K562 (cell line): ENCODE measurements around the gene AKNA. TPM values are rescaled to one million over a fixed set of nuclear protein-coding genes. Genes with fewer than 3 reads are reported as not detected.

Source experiments
- ATAC-seq: fragments of 200-7000 bp; cut with Tn5 transposase; 3 replicates; pipeline ENCODE4 v1.9.1; 2020; ENCODE audit warnings: moderate library complexity
- BruUV-seq: library from RNA; stranded (reverse); fragments of 400-500 nt; replicated peaks from 2 replicates; lab custom pipeline; 2021; lab: Mats Ljungman, UMichigan
- CTCF ChIA-PET: fragments of 300-600 bp; formaldehyde crosslinking; extraction: SDS; loops from one replicate; lab custom pipeline; 2021; ENCODE audit warnings: low intra/inter-chr PET ratio; lab: Yijun Ruan, JAX
- POLR2A ChIA-PET: fragments of 300-600, 350-650 bp; sonication (Branson Sonifier 250); formaldehyde crosslinking; extraction: SDS; loops from one replicate; lab custom pipeline; 2021; ENCODE audit warnings: antibody characterized with exemption, inconsistent platforms; lab: Yijun Ruan, JAX
- DNase-seq, 4 experiments: peaks; one replicate each; pipeline versions ENCODE4 v3.0.0 to v3.0.0-alpha.2; 2011 to 2018; ENCODE audit warnings: low spot score in 3 of 4, mixed read lengths in 3 of 4; ENCODE audit errors: extremely low read depth in 1 of 4
- FAIRE-seq: peaks from 2 replicates; lab custom pipeline; 2011; peaks lifted over from hg19 to GRCh38; lab: Jason Lieb, UNC
- H2AFZ ChIP-seq: 2 replicates; pipeline ENCODE4 v1.6.0; 2011; ENCODE audit warnings: low read depth, low read length, control low read depth, inconsistent platforms
- H3K27ac ChIP-seq: fragments of 200-600 bp; 3 replicates; pipeline ENCODE4 v1.8.0; 2011; ENCODE audit warnings: low read depth, mild to moderate bottlenecking, control low read depth, inconsistent platforms, low read length, moderate library complexity, mixed read lengths; ENCODE audit errors: extremely low read depth
- H3K27me3 ChIP-seq, 2 experiments: fragments of 300-600 bp in 1 of 2; 2 replicates in 1 of 2; 3 replicates in 1 of 2; pipeline versions ENCODE4 v1.6.0 to v1.8.0; 2011; ENCODE audit warnings: inconsistent platforms in 2 of 2, low read length in 2 of 2, mild to moderate bottlenecking in 1 of 2, mixed read lengths in 1 of 2, moderate library complexity in 1 of 2; ENCODE audit not compliant: control insufficient read depth in 2 of 2, insufficient read depth in 2 of 2
- H3K36me3 ChIP-seq: fragments of 300-600 bp; 3 replicates; pipeline ENCODE4 v1.8.0; 2011; ENCODE audit warnings: mild to moderate bottlenecking, low read length, inconsistent platforms; ENCODE audit not compliant: control insufficient read depth, insufficient read depth
- H3K4me1 ChIP-seq, 2 experiments: fragments of 200-600 bp in 1 of 2; replicated peaks in 1 of 2; 2 replicates in 1 of 2; 3 replicates in 1 of 2; pipeline versions ENCODE4 v1.5.1 to v1.8.0; 2011; ENCODE audit warnings: inconsistent platforms in 2 of 2, low read length in 2 of 2, mild to moderate bottlenecking in 1 of 2, mixed read lengths in 1 of 2, moderate library complexity in 1 of 2; ENCODE audit not compliant: control insufficient read depth in 2 of 2, insufficient read depth in 2 of 2
- H3K4me2 ChIP-seq: 2 replicates; pipeline ENCODE4 v1.6.1; 2011; ENCODE audit warnings: low read length, control low read depth, inconsistent platforms, mixed read lengths; ENCODE audit not compliant: insufficient read depth
- H3K4me3 ChIP-seq: fragments of 200-600 bp; sonication (generic), shearing (Covaris generic); 2 replicates; pipeline ENCODE4 v1.5.1; 2016; ENCODE audit warnings: control low read depth, inconsistent platforms
- H3K79me2 ChIP-seq: fragments of 200-600 bp; 3 replicates; pipeline ENCODE4 v1.8.0; 2011; ENCODE audit warnings: low read length, inconsistent platforms; ENCODE audit not compliant: control insufficient read depth, insufficient read depth
- H3K9ac ChIP-seq, 2 experiments: 2 replicates each; pipeline versions ENCODE4 v1.6.0 to v1.6.1; 2011; ENCODE audit warnings: low read depth in 2 of 2, low read length in 2 of 2, control low read depth in 1 of 2, inconsistent platforms in 1 of 2, mild to moderate bottlenecking in 1 of 2, mixed read lengths in 1 of 2; ENCODE audit not compliant: insufficient read depth in 1 of 2
- H3K9me1 ChIP-seq: one replicate; pipeline ENCODE4 v1.6.0; 2011; ENCODE audit warnings: inconsistent platforms, mild to moderate bottlenecking, low read length, moderate library complexity; ENCODE audit not compliant: control insufficient read depth, insufficient read depth
- H3K9me3 ChIP-seq: replicated peaks from 2 replicates; pipeline ENCODE4 v1.5.1; 2011; ENCODE audit warnings: low read depth, low read length, inconsistent platforms; ENCODE audit not compliant: control insufficient read depth, insufficient read depth
- H4K20me1 ChIP-seq: replicated peaks from 2 replicates; pipeline ENCODE4 v1.6.1; 2011; ENCODE audit warnings: low read length, inconsistent platforms, mixed read lengths; ENCODE audit not compliant: control insufficient read depth, insufficient read depth
- CCNT2 ChIP-seq: IDR thresholded peaks from 2 replicates; pipeline ENCODE4 v1.6.1; 2011; ENCODE audit warnings: borderline replicate concordance, low read depth, mild to moderate bottlenecking, moderate library complexity, mixed read lengths, low read length; ENCODE audit not compliant: insufficient read length; ENCODE audit errors: extremely low read depth
- EGR1 ChIP-seq: fragments of 450-650 bp; conservative IDR thresholded peaks from 2 replicates; pipeline ENCODE4 v1.6.1; 2017; ENCODE audit warnings: mild to moderate bottlenecking
- ETV5 ChIP-seq: sonication (generic); formaldehyde crosslinking; IDR thresholded peaks from 2 replicates; pipeline ENCODE4 v1.4.0; 2020; ENCODE audit warnings: low read depth, mild to moderate bottlenecking, missing genetic modification reagents
- MECOM ChIP-seq: fragments of 250-450 bp; sonication (Bioruptor Pico); IDR thresholded peaks from 2 replicates; pipeline ENCODE4 v1.8.0; 2022; ENCODE audit warnings: inconsistent platforms
- POLR2A ChIP-seq: fragments of 450-650 bp; conservative IDR thresholded peaks from 2 replicates; pipeline ENCODE4 v1.6.1; 2016
- PYGO2 ChIP-seq: fragments of 450-650 bp; IDR thresholded peaks from 2 replicates; pipeline ENCODE4 v1.6.1; 2016; ENCODE audit warnings: mild to moderate bottlenecking, missing genetic modification characterization, moderate library complexity, missing compliant biosample characterization
- RCOR1 ChIP-seq, 2 experiments: IDR thresholded peaks; 2 replicates each; pipeline ENCODE4 v1.6.1; 2012; ENCODE audit warnings: low read depth in 2 of 2, low read length in 2 of 2, borderline replicate concordance in 1 of 2, improper control_type of control experiment in 1 of 2
- ZNF644 ChIP-seq: fragments of 200-800 bp; sonication (Bioruptor generic); IDR thresholded peaks from 2 replicates; pipeline ENCODE4 v1.6.1; 2016; ENCODE audit warnings: low read depth, missing genetic modification characterization, missing compliant biosample characterization
- ZNF699 ChIP-seq: fragments of 250-450 bp; sonication (Bioruptor Pico); IDR thresholded peaks from 2 replicates; pipeline ENCODE4 v1.8.0; 2021; ENCODE audit warnings: mild to moderate bottlenecking, moderate library complexity; ENCODE audit not compliant: insufficient replicate concordance
- ZNF717 ChIP-seq: fragments of 250-450 bp; sonication (Bioruptor Pico); IDR thresholded peaks from 2 replicates; pipeline ENCODE4 v1.5.0; 2021
- WGBS: fragments of 100-300 bp; shearing (Covaris generic); methylation state at CpG from one replicate; pipeline ENCODE4 v1.1.6; 2016; ENCODE audit warnings: low coverage, mixed read lengths; ENCODE audit not compliant: insufficient coverage; ENCODE audit errors: missing lambda C conversion rate; 5-methylcytosine and 5-hydroxymethylcytosine counted together
- in situ Hi-C: fragments of 300-500 bp; cut with MboI; formaldehyde crosslinking; loops from 4 replicates; pipeline ENCODE4 v1.15.0; 2018; ENCODE audit warnings: inconsistent platforms, mixed read lengths
- intact Hi-C: fragments of 100-400 bp; cut with micrococcal nuclease; formaldehyde crosslinking; loops from 2 replicates; pipeline ENCODE4 v1.14.2; 2022
- polyA plus RNA-seq, 8 experiments: library from polyadenylated mRNA; depleted of rRNA in 4 of 8; stranded (reverse) in 5 of 8; unstranded in 3 of 8; fragments of >200 nt; fragmentation: Nextera tagmentation in 2 of 8; fragmentation: Illumina TruSeq in 1 of 8; extraction: Ambion mirVana in 2 of 8; extraction: Trizol in 1 of 8; gene quantifications; 2 replicates each; pipeline versions ENCODE4 v1.2.1 to v1.2.3, GENCODE V29; 2011 to 2014; ENCODE audit warnings: inconsistent platforms in 1 of 8, missing spikeins in 1 of 8
- total RNA-seq, 7 experiments: library from RNA; depleted of rRNA in 6 of 7; stranded (reverse); fragments of >200 nt in 6 of 7; fragmentation: Illumina TruSeq in 2 of 7; extraction: Trizol in 2 of 7; gene quantifications; 2 replicates each; pipeline versions ENCODE4 v1.2.1 to v1.2.3, GENCODE V29; 2011 to 2021; ENCODE audit warnings: low replicate concordance in 1 of 7
- TF ChIP-seq, protein P1 (sequence below): fragments of 450-650 bp; formaldehyde crosslinking; IDR thresholded peaks from 2 replicates; pipeline ENCODE4 v1.4.0; 2020; ENCODE audit warnings: mild to moderate bottlenecking
- TF ChIP-seq, protein P2 (sequence below): fragments of 450-650 bp; IDR thresholded peaks from 2 replicates; pipeline ENCODE4 v1.7.1; 2018; ENCODE audit warnings: mild to moderate bottlenecking, low read depth; ENCODE audit not compliant: partially characterized antibody

AKNA gene
- total and polyA plus RNA-seq, 9 of the 15 experiments (the other 6 are each of a cell fraction or from before 2014, with no cell fraction given) = 0.29 to 20.5 (median 3.9) TPM

DNA sequence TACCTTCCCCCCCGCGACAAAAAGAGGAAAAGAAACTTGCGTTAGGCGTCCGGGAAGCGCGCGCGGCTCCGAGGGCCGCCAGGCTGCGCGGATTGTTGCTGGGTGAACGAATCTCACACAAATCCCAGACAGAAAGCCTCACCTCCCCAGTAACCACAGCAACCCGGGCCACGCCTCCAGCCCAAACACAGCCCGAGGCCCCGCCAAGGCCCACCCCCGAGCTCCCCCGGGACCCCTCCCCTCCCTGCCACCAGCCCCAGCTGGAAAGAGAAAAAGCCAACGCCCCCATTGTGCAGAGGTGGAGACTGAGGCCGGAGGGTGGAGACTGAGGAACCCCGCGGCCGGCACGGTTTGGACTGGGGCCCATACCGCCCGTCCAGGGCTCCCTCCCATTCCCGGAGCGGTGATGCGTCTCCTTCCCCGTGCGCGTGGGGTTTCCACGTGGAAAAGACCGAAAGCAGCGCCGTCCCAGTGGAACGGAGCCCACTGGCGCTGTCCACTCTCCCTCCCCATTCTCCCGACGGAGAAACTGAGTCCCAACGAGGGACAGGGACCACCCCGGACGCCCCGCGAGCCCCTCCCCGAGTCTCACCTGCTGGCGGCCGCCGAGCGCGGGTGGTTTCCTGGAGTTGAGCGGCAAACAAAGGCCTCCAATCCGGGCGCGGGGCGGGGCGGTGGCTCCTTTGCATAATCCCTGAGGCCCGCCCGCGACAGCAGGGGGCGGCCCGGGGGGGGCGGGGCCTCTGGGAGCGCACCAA lies 10.2 kb upstream of the AKNA start (continued):
- TF ChIP-seq PYGO2 (tag) (no peak), POLR2A (peak; percentile 61), CCNT2 (no peak), EGR1 (peak; percentile 24; the same call in 1 of the 2 replicates)
- TF ChIP-seq, protein P1, sequence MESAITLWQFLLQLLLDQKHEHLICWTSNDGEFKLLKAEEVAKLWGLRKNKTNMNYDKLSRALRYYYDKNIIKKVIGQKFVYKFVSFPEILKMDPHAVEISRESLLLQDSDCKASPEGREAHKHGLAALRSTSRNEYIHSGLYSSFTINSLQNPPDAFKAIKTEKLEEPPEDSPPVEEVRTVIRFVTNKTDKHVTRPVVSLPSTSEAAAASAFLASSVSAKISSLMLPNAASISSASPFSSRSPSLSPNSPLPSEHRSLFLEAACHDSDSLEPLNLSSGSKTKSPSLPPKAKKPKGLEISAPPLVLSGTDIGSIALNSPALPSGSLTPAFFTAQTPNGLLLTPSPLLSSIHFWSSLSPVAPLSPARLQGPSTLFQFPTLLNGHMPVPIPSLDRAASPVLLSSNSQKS (CRISPR knock-in tag) = no peak
- TF ChIP-seq, all 486 proteins: peak for 83

DNA sequence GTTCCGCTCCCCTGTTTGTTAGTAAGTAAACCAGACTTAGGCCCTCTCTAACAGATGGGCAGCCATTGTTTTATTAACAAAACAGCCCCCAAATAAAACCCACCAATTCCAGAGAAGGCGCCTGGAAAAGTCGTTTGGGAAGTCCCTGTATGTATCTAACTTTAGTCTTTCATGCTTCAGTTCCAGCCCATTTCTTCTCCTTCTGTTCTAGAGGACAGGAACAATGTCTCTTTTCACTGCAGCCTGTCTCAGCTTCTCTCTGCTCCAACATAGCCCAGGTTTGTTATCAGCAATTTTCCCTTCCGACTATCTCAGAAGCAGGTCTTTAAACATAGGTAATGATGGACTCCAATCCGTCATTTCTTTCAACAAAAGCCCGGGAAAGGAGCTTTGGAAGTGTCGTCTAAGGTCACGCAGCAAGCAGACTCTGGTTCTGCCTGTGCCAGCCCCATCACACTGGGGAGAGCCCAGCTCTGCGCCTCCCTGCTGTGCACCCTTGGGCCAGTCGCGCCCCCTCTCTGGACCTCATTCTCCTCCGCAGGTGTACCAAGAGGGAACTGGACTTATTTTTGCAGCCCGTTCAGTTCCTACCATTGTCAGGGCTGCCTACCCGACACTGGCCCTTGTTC lies 9.6 kb upstream of the AKNA start:
- ATAC-seq (peak; percentile 27), FAIRE-seq (no peak), DNase-seq (peak in 1 of 4 experiments; percentile 21)
- WGBS = 10% methylated on average over 14 of the region's 14 CpGs
- BruUV-seq = TSS peak; percentile 61
- Histone ChIP-seq H3K36me3 (no peaks in the 10 kb centered on the region; the same call in 2 of the 3 replicates), H4K20me1 (no peaks in the 10 kb centered on the region), H3K4me1 (peaks cover 21 to 26% of the 10 kb centered on the region in 2 experiments), H3K27ac (peak overlapping the region; percentile 27; the same call in 1 of the 3 replicates), H3K4me3 (peak overlapping the region; percentile 75), H2AFZ (peak overlapping the region; percentile 97), H3K79me2 (peaks cover 5% of the 10 kb centered on the region; the same call in 2 of the 3 replicates), H3K9ac (peak overlapping the region; percentile 73 to 95; a peak in 3 of 4 replicates), H3K27me3 (no peaks in the 10 kb centered on the region), H3K9me3 (no peaks in the 10 kb centered on the region), H3K4me2 (peak overlapping the region; percentile 87), H3K9me1 (no peaks in the 10 kb centered on the region)
- in situ Hi-C loops (no loop called here), intact Hi-C loops (loop anchor here (1.0 to 5.0 kb wide), 3 partner anchors 48 to 515 kb away; no protein-coding TSS in a partner anchor)
- POLR2A ChIA-PET = interaction anchor here (0.6 to 4.7 kb wide), 7 partner anchors 9 to 296 kb away, joined by 3 to 30 read pairs (median 4); partner anchors contain the start of gene AKNA
- CTCF ChIA-PET = no interaction called here
- TF ChIP-seq MECOM = 0 out of 2 replicates have a peak, but pooled peaks have one; percentile 44
- TF ChIP-seq ZNF699 = no peak
- peak; percentile 35; the same call in 1 of the 2 replicates for TF ChIP-seq ETV5 (CRISPR knock-in tag)
- TF ChIP-seq, protein P2, sequence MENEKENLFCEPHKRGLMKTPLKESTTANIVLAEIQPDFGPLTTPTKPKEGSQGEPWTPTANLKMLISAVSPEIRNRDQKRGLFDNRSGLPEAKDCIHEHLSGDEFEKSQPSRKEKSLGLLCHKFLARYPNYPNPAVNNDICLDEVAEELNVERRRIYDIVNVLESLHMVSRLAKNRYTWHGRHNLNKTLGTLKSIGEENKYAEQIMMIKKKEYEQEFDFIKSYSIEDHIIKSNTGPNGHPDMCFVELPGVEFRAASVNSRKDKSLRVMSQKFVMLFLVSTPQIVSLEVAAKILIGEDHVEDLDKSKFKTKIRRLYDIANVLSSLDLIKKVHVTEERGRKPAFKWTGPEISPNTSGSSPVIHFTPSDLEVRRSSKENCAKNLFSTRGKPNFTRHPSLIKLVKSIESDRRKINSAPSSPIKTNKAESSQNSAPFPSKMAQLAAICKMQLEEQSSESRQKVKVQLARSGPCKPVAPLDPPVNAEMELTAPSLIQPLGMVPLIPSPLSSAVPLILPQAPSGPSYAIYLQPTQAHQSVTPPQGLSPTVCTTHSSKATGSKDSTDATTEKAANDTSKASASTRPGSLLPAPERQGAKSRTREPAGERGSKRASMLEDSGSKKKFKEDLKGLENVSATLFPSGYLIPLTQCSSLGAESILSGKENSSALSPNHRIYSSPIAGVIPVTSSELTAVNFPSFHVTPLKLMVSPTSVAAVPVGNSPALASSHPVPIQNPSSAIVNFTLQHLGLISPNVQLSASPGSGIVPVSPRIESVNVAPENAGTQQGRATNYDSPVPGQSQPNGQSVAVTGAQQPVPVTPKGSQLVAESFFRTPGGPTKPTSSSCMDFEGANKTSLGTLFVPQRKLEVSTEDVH = no peak
- TF ChIP-seq ZNF644 = peak; percentile 5; the same call in 1 of the 2 replicates
- TF ChIP-seq ZNF717 = peak; percentile 73; the same call in 1 of the 2 replicates
- TF ChIP-seq RCOR1 (IDR thresholded peaks at IDR 0.05; ENCODE audit: borderline replicate concordance in 1 of 2, low read depth in 2 of 2, low read length in 2 of 2) = peak in 1 of 2 experiments; percentile 6; a peak in 2 of 4 replicates
